CD4-positive, alpha-beta T cell treated with Interleukin-17A for 1 hour (primary cell): ENCODE measurements around the gene LMO7.
"Not testable (repeated sequence)": the region's sequence is repeated elsewhere in the genome, so short reads cannot be mapped to it uniquely, and the experiment has no call there.

Experiments used
- DNase-seq: peaks from one replicate; pipeline ENCODE4 v3.0.0-alpha.2; 2020

The LMO7 gene

DNA sequence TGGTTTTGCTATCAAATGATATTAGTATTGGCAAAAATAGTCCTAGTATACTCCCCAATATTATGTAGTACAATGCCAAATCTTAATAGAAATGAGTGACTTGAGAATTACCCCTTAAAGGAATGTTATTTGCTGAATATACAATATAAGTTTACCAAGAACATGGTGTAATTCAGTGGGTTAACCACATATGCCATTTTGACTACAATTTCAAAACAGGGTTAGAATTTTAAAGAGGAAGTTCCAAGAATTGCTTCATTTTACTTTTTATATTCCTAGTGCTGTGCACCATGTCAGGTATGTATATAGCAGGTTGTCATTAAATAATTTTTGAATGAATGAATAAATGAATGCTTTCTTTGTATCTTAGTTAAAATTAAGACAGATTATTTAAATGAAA, 66.3 kb downstream of the LMO7 start:
- no peak for DNase-seq

- no peak for DNase-seq
Observed at GRCh38 chr13:75703769-75704168, 67.6 kb downstream of the LMO7 start.

GRCh38 chr13:75704194-75704926, 68.2 kb downstream of the LMO7 start:
- DNase-seq: no peak

GRCh38 chr13:75704927-75705288, 68.8 kb downstream of the LMO7 start:
- no peak for DNase-seq

- DNase-seq: no peak
Observed at GRCh38 chr13:75705395-75705794, 69.3 kb downstream of the LMO7 start.

DNA sequence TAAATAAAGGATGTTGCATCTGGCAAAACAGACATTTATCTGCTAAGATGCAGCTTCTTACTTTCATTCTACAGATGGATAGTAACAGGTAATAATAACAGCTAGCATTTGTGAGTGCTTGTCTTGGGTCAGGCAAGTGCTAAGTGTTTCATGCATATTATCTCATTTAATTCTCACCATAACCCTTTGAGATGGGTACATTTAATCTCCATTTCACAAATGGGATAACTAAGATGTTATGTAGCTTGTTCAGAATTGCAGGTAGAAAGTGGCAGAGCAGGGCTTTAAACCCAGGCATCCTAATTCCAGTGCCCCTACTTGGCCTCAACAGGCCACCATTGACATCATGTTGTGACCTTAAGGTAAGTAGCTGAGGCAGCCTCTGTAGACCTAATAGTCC, 69.8 kb downstream of the LMO7 start:
- no peak for DNase-seq

GRCh38 chr13:75713852-75714251, 77.7 kb downstream of the LMO7 start:
- no peak for DNase-seq

GRCh38 chr13:75715601-75716523, 79.7 kb downstream of the LMO7 start:
- no peak for DNase-seq

DNA sequence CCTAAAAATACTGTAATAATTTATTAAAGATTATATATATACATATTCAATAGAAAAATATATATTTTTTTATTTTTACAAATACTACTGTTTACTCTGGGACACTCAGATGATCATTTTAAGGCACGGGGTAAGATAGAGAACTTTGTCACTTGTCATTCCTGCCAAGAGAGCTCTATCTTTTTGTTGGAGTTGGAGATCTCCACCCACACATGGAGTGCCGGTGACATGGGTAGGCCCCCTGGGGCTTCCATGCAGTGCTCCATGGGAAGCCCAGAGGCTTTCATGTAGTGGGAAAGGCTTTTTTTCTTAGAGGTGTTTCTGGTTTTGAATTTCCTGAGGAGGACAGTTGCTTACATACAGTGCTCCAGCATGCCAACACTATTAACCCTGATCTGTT, 81.4 kb downstream of the LMO7 start:
- no peak for DNase-seq

DNA sequence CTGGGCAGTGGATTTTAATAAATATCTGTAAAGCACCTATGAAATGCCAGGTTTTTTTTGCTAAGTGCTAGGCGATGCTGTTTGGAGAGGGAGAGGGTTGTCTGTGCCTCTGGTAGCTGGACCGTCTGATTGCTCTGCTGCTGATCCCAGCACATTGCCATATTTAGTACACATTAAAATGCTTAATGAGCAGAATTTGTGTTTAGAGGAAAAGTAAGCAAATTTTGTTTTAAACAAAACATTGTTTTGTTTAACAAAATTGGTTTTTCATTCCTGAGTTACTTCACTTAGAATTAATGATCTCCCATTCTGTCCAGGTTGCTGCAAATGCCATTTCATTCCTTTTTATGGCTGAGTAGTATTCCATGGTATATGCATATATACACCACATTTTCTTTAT, 85.2 kb downstream of the LMO7 start:
- DNase-seq: no peak

- no peak for DNase-seq
Observed at GRCh38 chr13:75723901-75724300, 87.8 kb downstream of the LMO7 start.

- DNase-seq: no peak
Observed at GRCh38 chr13:75724752-75725517, 88.8 kb downstream of the LMO7 start.

DNA sequence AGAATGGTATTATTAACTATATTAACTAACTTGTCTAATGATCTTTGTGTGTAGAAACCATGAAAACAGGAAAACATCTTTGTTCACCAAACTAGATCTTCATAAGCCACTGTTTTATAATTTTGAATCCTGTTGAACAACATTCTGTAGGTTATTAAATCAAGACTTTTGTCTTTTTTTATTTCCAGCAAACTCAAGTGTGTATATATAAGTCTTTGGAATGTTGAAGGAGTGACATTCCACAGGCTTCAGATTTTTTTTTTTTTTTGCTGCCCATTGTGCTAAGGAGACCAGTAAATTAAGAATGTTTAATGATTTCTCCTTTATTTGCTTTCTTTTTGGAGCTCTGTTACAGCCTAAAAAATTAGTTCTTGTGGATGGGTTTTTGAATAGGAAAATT, 89.6 kb downstream of the LMO7 start:
- DNase-seq: no peak

DNA sequence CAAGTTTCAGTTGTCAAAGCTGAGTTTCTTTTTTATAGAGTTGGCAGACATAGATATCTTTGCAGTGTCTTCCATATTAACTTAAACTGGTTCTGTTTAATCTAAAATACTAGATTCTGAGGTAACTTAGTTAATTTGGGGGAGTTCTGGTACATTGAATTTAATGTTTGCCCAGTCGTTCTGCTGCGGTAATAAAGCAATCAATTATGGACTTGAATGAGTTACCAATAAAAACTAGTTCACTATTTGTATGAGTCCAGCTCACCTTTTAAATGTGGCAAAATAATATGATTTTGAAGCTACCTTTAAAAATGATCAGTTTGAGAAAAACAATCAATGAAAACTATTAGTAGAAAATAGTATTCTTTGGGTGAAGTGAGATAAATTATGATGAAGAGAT, 90.2 kb downstream of the LMO7 start:
- no peak for DNase-seq

- DNase-seq: not testable (repeated sequence)
Observed at GRCh38 chr13:75733113-75733512, 97.0 kb downstream of the LMO7 start.

GRCh38 chr13:75736173-75736572, 100.0 kb downstream of the LMO7 start:
- no peak for DNase-seq

DNA sequence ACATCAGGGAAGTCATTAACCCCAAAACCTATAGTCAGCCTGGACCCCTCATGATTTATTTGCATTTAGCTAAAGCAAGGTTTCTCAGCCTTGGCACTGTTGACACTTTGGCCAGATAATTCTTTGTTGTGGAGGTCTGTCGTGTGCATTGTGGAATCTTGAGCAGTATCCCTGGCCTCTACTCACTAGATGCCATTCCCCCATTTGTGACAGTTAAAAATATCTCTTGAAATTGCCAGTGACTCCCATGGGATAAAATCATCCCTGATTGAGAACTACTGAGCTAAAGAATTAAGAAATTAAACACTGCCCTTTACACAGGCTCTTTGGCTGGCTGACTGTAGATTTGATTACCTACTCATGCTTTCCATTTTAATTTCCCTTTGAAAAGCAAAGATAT, 102.7 kb downstream of the LMO7 start:
- no peak for DNase-seq

DNA sequence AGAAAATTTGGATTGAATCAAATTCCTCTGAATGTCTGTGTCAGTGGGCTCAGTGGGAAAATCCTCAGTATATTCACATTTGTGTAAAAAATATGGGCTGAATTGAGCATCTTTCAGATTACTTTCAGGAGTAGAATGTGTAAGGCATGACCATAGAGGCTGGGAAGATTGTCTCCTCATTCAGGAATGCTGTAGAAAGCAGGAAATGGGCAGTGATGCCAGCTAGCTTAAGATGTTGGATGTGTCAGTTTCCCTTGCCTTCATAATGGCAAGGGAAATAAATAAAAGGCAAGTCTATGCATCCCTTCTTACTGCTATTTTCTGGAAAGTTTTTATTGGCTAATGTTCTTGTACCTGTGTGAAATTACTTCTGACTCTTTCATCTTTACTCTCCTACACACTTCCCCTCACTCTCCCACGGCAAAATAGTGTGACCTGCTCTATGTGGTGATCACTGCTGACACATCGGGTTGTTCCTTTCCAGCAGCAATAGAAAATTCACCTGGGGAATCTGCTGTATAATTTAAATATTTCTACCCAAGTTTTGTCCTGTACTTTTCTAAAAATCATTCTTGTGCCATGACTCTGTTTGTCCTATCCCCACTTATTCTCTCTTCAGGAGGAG, 103.2 kb downstream of the LMO7 start:
- DNase-seq: no peak

GRCh38 chr13:75740031-75740430, 103.9 kb downstream of the LMO7 start:
- no peak for DNase-seq

- not testable (repeated sequence) for DNase-seq
Observed at GRCh38 chr13:75743072-75743471, 106.9 kb downstream of the LMO7 start.

DNA sequence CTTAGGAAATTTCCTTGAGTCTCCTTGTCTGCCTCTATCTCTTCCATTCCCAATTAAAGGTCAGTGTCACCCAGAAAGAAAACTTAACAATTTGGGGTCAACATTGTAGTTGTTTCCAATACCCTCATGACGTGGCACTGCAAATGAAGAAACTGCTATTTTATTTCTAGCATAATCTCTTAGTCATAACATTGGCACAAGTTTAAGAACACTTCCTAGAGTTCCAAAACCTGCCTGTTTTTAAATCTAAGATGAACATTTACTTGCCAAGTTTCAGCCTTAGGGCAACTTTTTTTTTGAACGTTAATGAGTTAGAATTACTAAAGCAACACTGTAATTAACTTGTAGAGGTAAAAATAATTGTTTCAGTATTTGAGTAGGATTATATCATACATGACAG, 108.0 kb downstream of the LMO7 start:
- no peak for DNase-seq

DNA sequence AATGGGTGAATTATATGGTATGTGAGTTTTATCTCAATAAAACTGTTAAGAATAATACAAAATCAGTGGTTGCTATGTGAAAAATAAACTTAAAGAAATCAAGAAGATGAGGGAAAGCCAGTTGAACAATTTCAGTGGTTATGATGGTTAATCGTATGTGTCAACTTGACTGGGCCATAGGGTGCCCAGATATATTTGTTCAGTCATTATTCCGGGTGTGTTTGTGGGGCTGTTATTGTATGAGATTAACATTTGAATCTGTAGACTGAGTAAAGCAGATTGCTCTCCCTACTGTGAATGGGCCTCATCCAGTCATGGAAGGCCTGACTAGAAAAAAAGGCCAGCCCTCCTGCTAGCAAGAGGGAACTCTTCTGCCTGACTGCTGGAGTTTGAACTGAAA, 109.3 kb downstream of the LMO7 start:
- no peak for DNase-seq

- no peak for DNase-seq
Observed at GRCh38 chr13:75748874-75749273, 112.7 kb downstream of the LMO7 start.
